DMS 273 treated with DMSO at 0.1 percent for 48 hours (cell line): Measurements from ENCODE around the gene C5orf34.
"Not testable (repeated sequence)": the region's sequence is repeated elsewhere in the genome, so short reads cannot be mapped to it uniquely, and the experiment has no call there.

Source experiments
- DNase-seq: peaks from one replicate; lab custom pipeline; 2025; lab: John Stamatoyannopoulos, UW

Gene C5orf34

GRCh38 chr5:43514816-43515677 lies at the start of gene C5orf34:
Gene C5orf34, minus strand, starts transcription at chr5:43515148. Its CDS starts 5,809 bp downstream, at chr5:43509339.
- peak; percentile 94 for DNase-seq

GRCh38 chr5:43564289-43564850 lies 49.4 kb upstream of the C5orf34 start:
- no peak for DNase-seq

DNA sequence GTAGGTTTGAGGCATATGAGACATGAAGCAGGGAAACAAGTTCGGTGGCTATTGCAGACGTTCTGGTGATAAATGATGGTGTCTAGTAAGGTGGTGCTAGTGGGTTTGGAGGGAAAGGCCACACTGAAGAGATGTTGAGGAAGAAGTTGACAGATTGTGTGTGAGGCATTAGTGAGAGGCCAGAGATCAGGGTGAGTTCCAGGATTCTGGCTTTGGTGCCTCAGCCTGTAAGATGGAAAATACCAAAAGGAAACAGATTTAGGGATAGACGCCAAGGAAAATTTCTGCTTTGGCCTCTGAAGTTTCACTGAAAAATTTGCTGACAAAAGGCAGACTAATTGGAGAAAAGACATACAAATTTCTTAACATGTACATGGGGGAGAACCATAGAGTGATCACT lies 48.4 kb upstream of the C5orf34 start:
- DNase-seq = no peak

- DNase-seq = no peak
Measured at GRCh38 chr5:43561356-43561755, 46.4 kb upstream of the C5orf34 start.

DNA sequence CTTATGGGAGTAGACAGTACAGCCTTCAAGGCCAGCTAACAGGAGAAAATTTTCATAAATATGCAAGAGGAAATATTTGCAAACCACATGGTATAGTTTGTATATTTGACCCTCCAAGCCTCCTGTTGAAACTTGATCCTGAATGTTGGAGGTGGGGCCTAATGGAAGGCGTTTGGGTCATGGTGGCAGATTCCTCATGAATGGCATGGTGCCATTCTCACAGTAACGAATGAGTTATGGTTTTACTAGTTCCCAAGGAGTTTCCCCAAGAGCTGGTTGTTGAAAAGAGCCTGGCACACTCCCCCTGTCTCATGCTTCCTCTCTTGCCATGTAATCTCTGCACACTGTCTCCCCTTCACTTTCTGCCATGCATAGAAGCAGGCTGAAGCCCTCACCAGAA lies 45.2 kb upstream of the C5orf34 start:
- DNase-seq = peak; percentile 10

- DNase-seq = peak; percentile 68
Measured at GRCh38 chr5:43556857-43557542, 42.1 kb upstream of the C5orf34 start, which contains the start of gene PAIP1. Gene PAIP1, minus strand, starts transcription at chr5:43557077. Its CDS starts 231 bp downstream, at chr5:43556846.

DNA sequence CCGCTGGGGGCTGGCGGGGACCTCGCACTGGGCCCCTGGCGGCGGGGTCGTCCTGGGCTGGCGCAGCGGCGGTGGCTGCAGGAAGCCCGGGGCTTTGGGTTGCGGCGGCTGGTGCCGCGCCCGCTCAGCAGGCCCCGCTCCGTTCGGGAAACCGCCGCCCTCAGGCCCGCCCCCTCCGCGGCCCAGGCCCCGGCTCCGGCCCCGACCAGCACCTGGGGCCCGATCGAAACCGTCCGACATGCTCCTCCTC lies 41.6 kb upstream of the C5orf34 start:
- not testable (repeated sequence) for DNase-seq

DNA sequence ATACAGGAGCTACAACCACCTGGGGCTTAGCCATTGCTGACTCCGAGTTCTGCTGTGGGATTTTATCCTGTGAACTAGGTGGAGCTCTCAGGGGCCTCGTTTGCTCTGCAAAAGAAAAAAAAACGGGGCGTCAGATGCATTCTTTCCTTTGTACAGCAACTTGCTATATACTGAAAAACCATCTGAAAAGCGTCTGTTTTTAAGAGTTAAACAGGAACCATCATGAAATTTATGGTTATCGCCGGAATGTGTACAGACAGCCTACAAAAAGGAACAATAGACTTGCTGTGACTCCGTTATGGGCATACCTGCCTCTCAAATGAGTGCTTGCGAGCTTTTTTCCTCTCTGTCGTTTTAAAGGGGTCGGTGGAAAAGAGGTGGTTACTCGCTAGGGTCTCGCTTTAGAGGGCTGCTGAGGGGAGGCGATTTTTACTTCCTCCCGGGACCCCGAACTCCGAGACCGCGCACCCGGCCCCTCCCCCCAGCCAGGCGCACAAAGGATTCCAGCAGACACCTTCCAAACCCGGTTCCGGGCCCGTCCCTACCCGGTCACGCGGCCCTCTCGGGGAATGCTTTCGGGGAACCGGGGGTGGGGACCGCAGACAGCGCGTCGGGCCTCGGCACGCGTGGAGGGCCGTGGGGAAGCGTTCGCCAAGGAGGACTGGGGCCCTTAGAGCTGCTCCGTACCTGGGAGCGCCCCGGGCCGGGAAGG lies 41.1 kb upstream of the C5orf34 start:
- no peak for DNase-seq

DNA sequence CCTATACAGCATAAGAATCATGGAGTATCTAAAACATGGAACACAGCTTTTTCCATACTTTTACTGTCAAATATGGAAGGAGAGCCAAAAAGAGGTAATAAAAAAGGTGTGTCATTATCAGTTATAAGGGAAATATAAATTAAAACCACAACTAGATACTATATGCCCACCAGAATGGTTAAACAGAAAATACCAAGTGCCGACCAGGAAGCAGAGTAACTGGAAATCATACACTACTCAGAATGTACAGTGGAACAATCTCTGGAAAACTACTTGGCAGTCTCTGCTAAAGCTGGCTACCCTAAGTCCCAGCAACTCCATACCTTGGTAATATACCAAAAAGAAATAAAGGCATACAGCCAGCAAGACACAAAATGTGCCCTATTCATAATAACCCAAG lies 39.5 kb upstream of the C5orf34 start:
- DNase-seq = no peak

GRCh38 chr5:43553381-43553780 lies 38.4 kb upstream of the C5orf34 start:
- no peak for DNase-seq

GRCh38 chr5:43551731-43552130 lies 36.8 kb upstream of the C5orf34 start:
- DNase-seq = no peak

- DNase-seq = not testable (repeated sequence)
Measured at GRCh38 chr5:43549272-43549671, 34.3 kb upstream of the C5orf34 start.

DNA sequence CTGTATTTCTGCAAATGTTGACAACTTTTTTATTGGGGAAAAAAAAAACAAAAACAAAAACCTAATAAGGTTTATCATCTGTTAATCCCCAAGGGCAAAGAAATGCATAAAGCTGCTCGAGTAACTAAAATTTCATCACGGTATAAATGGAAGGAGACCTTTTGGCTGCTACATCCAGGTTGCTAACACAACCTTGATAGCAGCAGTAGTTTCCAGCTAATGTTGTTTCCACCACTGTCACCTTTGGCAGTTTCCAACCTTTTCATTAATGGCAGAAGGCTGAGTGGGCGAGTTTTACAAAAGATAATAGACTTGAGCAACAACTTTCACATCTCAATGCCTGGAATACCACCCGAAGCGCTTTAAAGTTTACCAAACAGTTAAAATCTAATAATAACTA lies 33.4 kb upstream of the C5orf34 start:
- DNase-seq = no peak

- DNase-seq = no peak
Measured at GRCh38 chr5:43547532-43547931, 32.6 kb upstream of the C5orf34 start.

GRCh38 chr5:43543434-43543833 lies 28.5 kb upstream of the C5orf34 start:
- no peak for DNase-seq

GRCh38 chr5:43540746-43541145 lies 25.8 kb upstream of the C5orf34 start:
- DNase-seq = no peak

DNA sequence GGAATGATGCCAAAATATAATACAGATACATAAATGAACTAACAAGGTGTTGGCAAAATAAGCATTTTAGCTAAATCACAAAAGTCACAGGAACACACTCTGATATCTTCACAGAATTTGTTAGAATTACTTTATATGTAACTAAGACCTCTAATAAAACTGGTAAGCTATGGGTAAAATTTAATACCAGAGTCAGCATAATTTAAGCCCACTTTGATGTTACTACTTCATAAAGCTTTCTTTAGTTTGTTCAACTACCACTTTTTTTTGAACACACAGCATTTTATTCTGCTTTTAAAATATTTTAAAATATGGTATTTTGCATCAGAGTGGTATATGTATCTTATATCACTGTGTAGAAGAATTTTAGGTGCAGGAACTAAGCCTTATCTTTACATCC lies 22.0 kb upstream of the C5orf34 start:
- DNase-seq = no peak

GRCh38 chr5:43533646-43534045 lies 18.7 kb upstream of the C5orf34 start:
- no peak for DNase-seq

DNA sequence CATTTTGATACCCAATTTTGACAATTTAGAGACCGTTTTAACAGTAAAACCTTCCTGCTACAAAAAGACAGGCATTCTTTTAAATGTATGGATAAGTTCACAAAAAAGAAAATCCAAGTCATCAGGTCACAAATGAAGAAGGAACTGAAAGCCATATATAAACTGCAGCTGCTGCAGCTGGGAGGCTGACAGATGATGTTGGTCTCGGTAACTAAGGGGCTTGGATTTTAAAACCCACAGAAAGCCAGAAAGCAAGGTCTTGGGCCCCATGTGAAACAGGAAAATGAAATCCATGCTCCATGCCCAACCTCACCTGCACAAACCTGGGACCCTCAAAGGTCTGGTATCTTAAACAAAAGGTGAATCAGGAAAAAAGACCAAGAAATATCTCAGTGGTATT lies 15.7 kb upstream of the C5orf34 start:
- no peak for DNase-seq

GRCh38 chr5:43523662-43524072 lies 8.7 kb upstream of the C5orf34 start:
- DNase-seq = no peak

GRCh38 chr5:43520615-43521014 lies 5.7 kb upstream of the C5orf34 start:
- DNase-seq = no peak

DNA sequence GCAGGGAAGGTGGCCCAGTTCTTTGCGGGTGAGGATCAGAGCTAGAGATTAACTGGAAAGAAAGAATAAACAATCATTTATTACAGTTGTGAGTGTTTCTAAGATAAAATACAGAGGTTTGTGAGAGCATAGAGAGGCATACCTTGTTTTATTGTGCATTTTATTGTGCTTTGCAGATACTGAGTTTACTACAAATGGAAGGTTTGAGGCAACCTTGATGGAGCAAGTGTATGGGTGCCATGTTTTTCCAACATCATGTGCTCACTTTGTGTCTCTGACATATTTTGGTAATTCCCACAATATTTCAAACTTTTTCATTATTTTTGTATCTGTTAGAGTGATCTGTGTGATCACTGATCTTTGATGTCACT lies 715 bp upstream of the C5orf34 start:
- DNase-seq = no peak

GRCh38 chr5:43514471-43514815 lies 505 bp downstream of the C5orf34 start:
- no peak for DNase-seq
